Right ventricle myocardium superior (tissue), 1 donor: ENCODE data around the gene HSPA4. TPM values are rescaled to one million over a fixed set of nuclear protein-coding genes. Genes with fewer than 3 reads are reported as not detected.
"Not testable (repeated sequence)": the region's sequence is repeated elsewhere in the genome, so short reads cannot be mapped to it uniquely, and the experiment has no call there.

ENCODE experiments used
- ATAC-seq: fragments of 200-7000 bp; cut with Tn5 transposase; one replicate; pipeline ENCODE4 v1.9.1; 2020; ENCODE audit warnings: mild to moderate bottlenecking; ENCODE audit not compliant: poor library complexity
- DNase-seq: peaks from one replicate; pipeline ENCODE4 v3.0.0-alpha.2; 2020
- intact Hi-C: fragments of 100-400 bp; cut with DNase I; formaldehyde crosslinking; loops from one replicate; pipeline ENCODE4 v1.11.2; 2022
- total RNA-seq: library from RNA; stranded (reverse); fragmentation: NEBNext Ultra II Directional; extraction: Animal tissue kit (Norgen Biotek cat#: 25700); gene quantifications from one replicate; pipeline ENCODE4 v1.2.1, GENCODE V29; 2021
- donor health status: DM: no; HTN: yes; CAD: no; lungs with severe emphysema.

Gene HSPA4
- total RNA-seq, 1 donor from 2014 or later = 68.8 TPM

- intact Hi-C loops = no loop called here
- no peak for DNase-seq
- ATAC-seq = no peak
Measured at GRCh38 chr5:133081703-133082102, 29.9 kb downstream of the HSPA4 start.

GRCh38 chr5:133082128-133082527, 30.3 kb downstream of the HSPA4 start:
- intact Hi-C loops = no loop called here
- DNase-seq (no peak), ATAC-seq (no peak)

GRCh38 chr5:133083901-133084300, 32.1 kb downstream of the HSPA4 start:
- DNase-seq (no peak), ATAC-seq (no peak)
- intact Hi-C loops = no loop called here

GRCh38 chr5:133085171-133085570, 33.4 kb downstream of the HSPA4 start:
- ATAC-seq, intact Hi-C loops, DNase-seq: not testable (repeated sequence)

GRCh38 chr5:133086366-133086875, 34.6 kb downstream of the HSPA4 start:
- intact Hi-C loops = no loop called here
- DNase-seq (no peak), ATAC-seq (no peak)

GRCh38 chr5:133088064-133088463, 36.3 kb downstream of the HSPA4 start:
- intact Hi-C loops = no loop called here
- ATAC-seq (no peak), DNase-seq (no peak)

- DNase-seq (no peak), ATAC-seq (no peak)
- intact Hi-C loops = no loop called here
Measured at GRCh38 chr5:133091034-133091433, 39.2 kb downstream of the HSPA4 start.

- intact Hi-C loops = no loop called here
- DNase-seq (no peak), ATAC-seq (no peak)
Measured at GRCh38 chr5:133106343-133106742, 54.5 kb downstream of the HSPA4 start.

- ATAC-seq (no peak), DNase-seq (no peak)
- intact Hi-C loops = no loop called here
Measured at GRCh38 chr5:133106761-133107572, 55.2 kb downstream of the HSPA4 start.

GRCh38 chr5:133108481-133108921, 56.7 kb downstream of the HSPA4 start:
- DNase-seq (no peak), ATAC-seq (no peak)
- intact Hi-C loops = no loop called here

GRCh38 chr5:133109655-133110483, 58.1 kb downstream of the HSPA4 start:
- ATAC-seq (peak; percentile 45), DNase-seq (no peak)
- intact Hi-C loops = loop anchor here (5.0 to 10.0 kb wide), 3 partner anchors 137 to 757 kb away; no protein-coding TSS in a partner anchor

GRCh38 chr5:133110709-133111108, 58.9 kb downstream of the HSPA4 start:
- DNase-seq = no peak
- ATAC-seq = no peak
- intact Hi-C loops = loop anchor here (5.0 to 10.0 kb wide), 3 partner anchors 137 to 757 kb away; no protein-coding TSS in a partner anchor

- intact Hi-C loops = loop anchor here (5.0 to 10.0 kb wide), 3 partner anchors 136 to 756 kb away; no protein-coding TSS in a partner anchor
- DNase-seq (peak; percentile 89), ATAC-seq (peak; percentile 91)
Measured at GRCh38 chr5:133111299-133111698, 59.5 kb downstream of the HSPA4 start.

- intact Hi-C loops = loop anchor here (5.0 to 10.0 kb wide), 3 partner anchors 135 to 755 kb away; no protein-coding TSS in a partner anchor
- no peak for DNase-seq
- no peak for ATAC-seq
Measured at GRCh38 chr5:133112026-133112660, 60.3 kb downstream of the HSPA4 start.

GRCh38 chr5:133113331-133114061, 61.7 kb downstream of the HSPA4 start:
- ATAC-seq (no peak), DNase-seq (no peak)
- intact Hi-C loops = loop anchor here (5.0 to 10.0 kb wide), 3 partner anchors 134 to 754 kb away; no protein-coding TSS in a partner anchor

GRCh38 chr5:133114166-133114932, 62.5 kb downstream of the HSPA4 start:
- intact Hi-C loops = loop anchor here (5.0 to 10.0 kb wide), 3 partner anchors 133 to 753 kb away; no protein-coding TSS in a partner anchor
- ATAC-seq = no peak
- no peak for DNase-seq

- ATAC-seq (no peak), DNase-seq (no peak)
- intact Hi-C loops = loop anchor here (5.0 to 10.0 kb wide), 3 partner anchors 132 to 752 kb away; no protein-coding TSS in a partner anchor
Measured at GRCh38 chr5:133114933-133115310, 63.1 kb downstream of the HSPA4 start.
